ENCODE measurements around the gene DNAH8.

Gene DNAH8

DNA sequence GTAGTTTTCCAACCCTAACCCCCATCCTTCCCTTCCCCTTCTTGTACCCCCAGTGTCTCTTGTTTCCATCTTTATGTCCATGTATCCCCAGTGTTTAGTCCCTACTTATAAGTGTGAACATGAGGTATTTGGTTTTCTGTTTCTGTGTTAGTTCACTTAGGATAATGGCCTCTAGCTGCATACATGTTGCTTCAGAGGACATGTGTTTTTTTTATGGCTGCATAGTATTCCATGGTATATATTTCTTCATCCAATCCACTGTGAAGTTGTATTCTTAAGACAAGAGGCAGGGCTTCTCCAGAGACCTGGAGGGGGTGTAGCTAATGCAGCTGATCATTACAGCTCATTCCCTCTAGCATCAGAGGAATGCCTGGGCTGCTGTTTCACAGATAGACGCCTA lies 4.2 kb downstream of the DNAH8 start:
- FAIRE-seq (no peak), DNase-seq (ENCODE audit: insufficient read length, low spot score) (no peak)
- no peak for TF ChIP-seq POLR2A (IDR thresholded peaks at IDR 0.05; ENCODE audit: low read depth, low read length)

DNA sequence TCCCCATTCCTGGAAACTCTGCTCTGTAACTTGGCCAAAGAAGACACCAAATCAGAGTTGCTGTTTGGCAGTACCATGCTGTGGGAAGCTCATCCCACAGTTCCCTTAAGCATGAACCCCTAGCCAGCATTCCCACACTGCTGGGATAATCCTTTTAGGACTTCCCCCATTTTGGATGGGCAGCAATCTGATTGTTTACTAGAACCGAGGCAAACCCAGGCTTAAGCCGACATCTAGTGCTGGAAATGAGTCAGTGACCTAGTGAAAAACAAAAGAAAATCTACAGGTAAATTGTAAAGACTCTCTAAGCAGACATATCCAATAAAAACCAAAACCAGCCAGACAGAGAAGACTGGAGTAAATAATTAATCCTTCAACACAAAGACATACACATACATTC lies 5.2 kb downstream of the DNAH8 start:
- no peak for TF ChIP-seq POLR2A (IDR thresholded peaks at IDR 0.05; ENCODE audit: low read depth, low read length)
- FAIRE-seq (no peak), DNase-seq (ENCODE audit: insufficient read length, low spot score) (no peak)

DNA sequence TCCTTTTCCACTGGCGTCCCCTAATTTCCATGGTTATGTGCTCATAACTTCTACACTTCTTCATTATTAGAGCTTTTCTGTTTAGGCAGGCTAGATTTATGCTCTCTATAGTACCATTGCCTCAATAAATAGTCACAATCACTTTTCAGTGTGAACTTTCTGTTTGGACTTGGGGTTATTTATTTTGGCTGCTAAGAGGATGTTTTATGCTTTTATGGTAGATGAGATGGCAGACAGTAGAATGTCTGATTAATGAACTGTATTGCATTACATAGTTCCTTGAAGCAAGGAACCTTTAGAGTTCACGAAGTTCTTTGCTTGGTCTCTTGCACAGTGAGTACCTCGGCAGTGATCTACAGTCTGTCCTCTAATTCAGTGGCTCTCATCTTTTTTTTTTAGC lies 6.9 kb downstream of the DNAH8 start:
- FAIRE-seq (no peak), DNase-seq (ENCODE audit: insufficient read length, low spot score) (no peak)
- no peak for TF ChIP-seq POLR2A (IDR thresholded peaks at IDR 0.05; ENCODE audit: low read depth, low read length)

DNA sequence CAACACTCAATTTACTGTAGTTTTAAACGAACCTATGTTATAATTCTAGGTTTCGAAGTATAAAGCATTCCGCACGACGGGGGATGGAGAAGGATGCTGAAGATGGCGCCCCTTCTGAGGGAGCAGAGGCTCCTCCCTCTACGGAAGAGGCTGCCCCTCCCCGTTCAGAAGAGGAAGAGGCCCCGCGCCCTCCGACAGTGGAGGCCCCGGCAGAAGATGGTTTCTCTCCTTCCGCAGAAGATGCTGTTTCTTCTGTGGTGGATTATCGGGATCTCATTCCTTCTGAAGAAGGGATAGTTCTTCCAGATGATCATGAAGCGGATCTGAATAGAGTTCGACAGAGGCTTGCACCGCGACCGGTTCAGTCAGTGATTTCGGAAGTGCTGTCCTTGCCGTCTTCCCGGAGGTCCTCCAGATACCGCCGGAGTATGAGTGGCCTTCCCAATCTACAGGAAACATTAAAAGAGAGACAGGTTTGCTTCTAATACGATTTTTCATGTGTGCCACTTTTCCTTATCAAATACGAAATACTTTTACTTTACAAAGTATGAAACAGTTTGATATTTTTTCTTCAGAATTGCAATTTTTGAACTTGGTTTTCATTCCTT lies 7.7 kb downstream of the DNAH8 start:
- TF ChIP-seq POLR2A (IDR thresholded peaks at IDR 0.05; ENCODE audit: low read depth, low read length) = no peak
- FAIRE-seq (no peak), DNase-seq (ENCODE audit: insufficient read length, low spot score) (no peak)

DNA sequence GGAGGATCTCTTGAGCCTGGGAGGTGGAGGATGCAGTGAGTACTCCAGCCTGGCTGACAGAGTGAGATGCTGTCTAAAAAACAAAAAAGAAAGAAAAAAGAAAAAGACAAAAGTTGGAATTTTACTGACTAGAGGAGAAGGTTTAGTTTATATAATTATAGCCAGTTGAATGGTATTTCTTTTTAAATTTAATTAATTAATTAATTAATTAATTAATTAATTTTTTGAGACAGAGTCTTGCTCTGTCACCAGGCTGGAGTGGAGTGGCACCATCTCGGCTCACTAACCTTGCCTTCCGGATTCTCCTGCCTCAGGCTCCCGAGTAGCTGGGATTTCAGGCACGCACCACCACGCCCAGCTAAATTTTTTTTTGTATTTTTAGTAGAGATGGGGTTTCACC lies 8.7 kb downstream of the DNAH8 start:
- no peak for TF ChIP-seq POLR2A (IDR thresholded peaks at IDR 0.05; ENCODE audit: low read depth, low read length)
- no peak for DNase-seq (ENCODE audit: insufficient read length, low spot score)
- no peak for FAIRE-seq

DNA sequence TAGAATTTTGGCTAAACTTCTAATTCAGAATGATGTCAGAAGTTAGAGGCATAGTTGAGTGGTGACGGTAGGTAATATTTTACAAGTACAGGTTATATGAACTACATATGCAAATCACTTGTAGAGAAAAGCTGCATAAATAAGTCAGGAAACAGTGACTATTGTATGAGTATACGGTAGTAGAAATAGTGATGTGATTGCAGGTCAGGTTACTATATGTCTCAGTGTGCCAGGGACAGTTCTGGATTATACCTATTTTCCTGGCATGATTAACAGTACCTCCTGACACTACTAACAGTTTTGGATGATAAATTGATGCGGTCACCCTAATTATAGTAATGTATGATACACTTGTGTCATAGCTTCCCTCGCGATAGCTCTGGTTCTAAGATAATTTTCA lies 9.2 kb downstream of the DNAH8 start:
- no peak for DNase-seq (ENCODE audit: insufficient read length, low spot score)
- no peak for TF ChIP-seq POLR2A (IDR thresholded peaks at IDR 0.05; ENCODE audit: low read depth, low read length)
- no peak for FAIRE-seq

DNA sequence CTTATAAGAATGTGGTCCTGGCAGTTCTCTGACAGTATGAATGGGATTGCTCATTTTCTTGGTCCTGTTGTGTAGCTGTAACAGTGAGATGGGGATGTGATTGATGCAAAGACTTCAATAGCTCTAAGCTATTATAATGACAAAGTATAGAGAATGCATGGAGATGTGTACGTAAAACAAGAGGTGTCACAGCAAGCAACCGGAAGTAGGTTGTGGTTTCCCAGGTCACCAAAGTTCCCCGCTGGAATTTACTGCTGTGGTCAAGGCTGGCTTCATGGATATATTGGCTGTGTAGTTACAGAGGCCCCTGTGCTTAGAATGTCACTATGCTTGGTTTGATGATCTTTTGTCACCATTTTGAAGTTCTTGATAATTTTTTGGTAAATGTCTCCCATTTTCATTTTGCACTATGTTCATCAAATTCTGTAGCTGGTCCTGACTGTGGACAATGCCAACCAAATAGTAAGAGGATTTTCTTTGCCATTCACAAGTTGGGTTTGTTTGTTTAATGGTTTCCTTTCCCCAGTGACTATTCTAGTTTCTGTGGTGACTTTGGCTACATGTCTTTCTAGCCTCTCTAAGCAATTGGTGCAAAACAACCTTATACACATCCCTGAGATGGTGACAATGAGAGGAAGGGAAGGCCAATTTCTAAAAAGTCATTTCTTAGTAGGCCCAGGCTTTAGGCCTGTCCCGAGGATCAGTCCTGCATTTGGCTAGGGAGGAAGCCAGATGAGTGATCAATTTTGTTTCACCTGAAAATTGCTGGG lies 10.5 kb downstream of the DNAH8 start:
- TF ChIP-seq POLR2A (IDR thresholded peaks at IDR 0.05; ENCODE audit: low read depth, low read length) = no peak
- peak; percentile 31 for DNase-seq (ENCODE audit: insufficient read length, low spot score)
- FAIRE-seq = no peak

DNA sequence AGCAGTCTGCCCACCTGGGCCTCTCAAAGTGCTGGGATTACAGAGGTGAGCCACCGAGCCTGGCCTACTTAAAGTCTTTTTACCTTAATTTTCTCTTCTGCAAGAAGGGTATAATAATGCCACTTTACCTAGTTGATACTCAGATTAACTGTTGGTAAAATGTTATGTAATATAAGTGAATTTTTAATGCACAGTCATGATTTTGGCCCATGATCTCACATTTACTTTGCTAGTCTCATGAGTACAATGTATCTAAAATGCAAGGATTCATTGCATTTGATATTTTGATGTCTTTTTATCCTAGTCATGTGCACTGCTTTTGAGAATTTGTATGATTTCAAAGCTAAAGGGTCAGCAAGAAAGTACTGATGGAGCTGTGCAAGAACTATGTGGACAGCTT lies 13.1 kb downstream of the DNAH8 start:
- TF ChIP-seq POLR2A (IDR thresholded peaks at IDR 0.05; ENCODE audit: low read depth, low read length) = no peak
- no peak for FAIRE-seq
- no peak for DNase-seq (ENCODE audit: insufficient read length, low spot score)

DNA sequence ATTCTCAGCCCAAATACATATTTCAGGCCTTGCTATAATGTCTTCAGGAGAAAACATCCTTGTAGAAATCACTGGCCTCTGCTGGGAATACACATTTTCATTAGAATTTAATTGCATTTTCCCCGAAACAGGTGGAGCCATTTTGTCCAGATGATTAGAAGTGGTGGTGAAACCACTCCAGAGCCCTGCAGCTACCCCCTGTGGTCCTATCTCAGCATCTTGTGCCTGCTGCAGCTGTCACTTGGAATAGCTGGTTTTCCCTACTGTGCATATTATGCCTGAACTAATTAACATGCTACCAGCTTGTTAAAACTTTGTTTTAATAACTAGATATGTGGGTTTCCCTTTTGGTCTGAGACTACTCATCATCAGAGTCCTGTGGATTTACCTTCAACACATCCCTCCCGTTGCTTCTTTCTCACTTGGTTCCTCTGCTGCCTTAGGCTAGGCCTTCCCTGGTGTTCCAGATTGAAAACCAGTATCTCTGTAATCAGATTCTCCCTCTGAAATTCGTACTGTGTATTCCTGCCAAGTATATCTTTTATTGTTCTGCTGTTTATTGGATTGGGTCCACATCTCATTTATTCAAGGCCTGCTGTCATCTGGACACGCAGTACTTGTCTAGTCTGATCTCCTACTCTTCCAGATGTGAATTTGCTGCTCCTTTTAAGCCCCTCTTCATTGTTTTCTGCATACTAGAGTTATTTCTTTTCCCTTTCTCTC lies 15.2 kb downstream of the DNAH8 start:
- DNase-seq (ENCODE audit: insufficient read length, low spot score) (no peak), FAIRE-seq (no peak)
- no peak for TF ChIP-seq POLR2A (IDR thresholded peaks at IDR 0.05; ENCODE audit: low read depth, low read length)

DNA sequence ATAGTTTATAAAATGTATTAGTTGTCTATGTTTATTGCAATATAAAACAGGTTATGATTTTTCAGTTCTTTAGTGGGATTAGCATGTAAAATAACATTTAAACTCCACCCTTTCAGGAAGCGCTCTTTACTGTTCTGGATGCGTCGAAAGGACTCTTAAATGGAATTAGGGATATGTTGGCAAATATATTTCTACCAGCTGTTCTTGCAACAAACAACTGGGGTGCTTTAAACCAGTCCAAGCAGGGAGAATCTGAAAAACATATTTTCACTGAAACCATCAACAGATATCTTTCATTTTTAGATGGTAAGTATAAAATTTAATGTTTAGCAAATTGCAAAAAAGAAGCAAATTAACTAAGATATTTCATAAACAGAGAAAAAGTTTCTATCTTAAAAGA lies 21.8 kb downstream of the DNAH8 start:
- TF ChIP-seq POLR2A (IDR thresholded peaks at IDR 0.05; ENCODE audit: low read depth, low read length) = no peak
- no peak for FAIRE-seq
- DNase-seq (ENCODE audit: insufficient read length, low spot score) = no peak

DNA sequence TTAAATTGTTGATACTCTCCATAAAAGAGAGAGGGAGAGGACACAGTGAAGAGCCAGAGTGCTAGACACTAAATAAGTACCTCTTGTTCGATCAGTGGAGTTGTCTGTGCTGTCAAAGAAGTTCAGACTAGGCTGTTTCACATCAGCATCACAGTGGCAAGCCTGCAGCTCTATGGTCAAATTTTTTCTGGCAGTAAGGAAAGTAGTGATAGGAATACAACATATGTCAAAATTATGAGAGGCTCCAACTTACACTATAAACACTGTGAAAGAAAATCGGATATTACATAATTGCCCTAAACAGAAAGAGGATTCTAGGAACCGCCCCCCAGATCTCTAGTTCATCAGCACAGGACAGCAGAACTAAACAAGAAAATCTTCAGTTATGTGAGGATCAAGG lies 23.1 kb downstream of the DNAH8 start:
- no peak for TF ChIP-seq POLR2A (IDR thresholded peaks at IDR 0.05; ENCODE audit: low read depth, low read length)
- FAIRE-seq = no peak
- no peak for DNase-seq (ENCODE audit: insufficient read length, low spot score)

DNA sequence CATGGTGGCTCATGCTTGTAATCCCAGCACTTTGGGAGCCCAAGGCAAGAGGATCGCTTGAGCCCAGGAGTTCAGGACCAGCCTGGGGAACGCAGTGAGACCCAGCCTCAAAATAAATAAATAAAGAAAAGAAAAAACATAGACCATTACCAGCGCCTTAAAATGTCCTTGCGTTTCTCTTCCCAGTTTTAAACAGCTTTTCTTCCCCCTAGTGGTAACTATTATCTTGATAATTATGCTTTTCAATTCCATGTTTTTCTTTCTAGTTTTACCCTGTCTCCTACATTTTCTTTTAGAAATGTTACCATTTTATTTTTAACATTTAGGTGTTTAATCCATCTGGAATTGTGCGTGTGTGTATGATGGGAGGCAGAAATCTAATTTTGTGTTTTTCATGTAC lies 24.4 kb downstream of the DNAH8 start:
- no peak for DNase-seq (ENCODE audit: insufficient read length, low spot score)
- TF ChIP-seq POLR2A (IDR thresholded peaks at IDR 0.05; ENCODE audit: low read depth, low read length) = no peak
- FAIRE-seq = no peak

DNA sequence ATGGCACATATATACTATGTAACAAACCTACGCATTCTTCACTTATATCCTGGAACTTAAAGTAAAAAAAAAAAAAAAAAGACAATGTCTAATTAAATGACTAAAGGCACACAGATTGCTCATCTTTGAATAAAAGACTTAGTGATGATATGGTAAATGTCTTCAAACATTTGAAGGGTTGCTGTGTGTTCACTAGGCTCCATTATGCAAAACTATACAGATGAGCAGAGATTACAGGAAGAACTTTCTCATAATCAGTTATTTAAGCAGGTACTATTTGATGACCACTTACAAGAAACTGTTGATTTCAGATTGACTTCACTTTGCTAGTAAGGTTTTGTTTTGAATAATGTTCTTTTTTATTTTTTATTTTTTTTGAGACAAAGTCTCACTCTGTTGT lies 34.4 kb downstream of the DNAH8 start:
- no peak for TF ChIP-seq POLR2A (IDR thresholded peaks at IDR 0.05; ENCODE audit: low read depth, low read length)
- FAIRE-seq (no peak), DNase-seq (ENCODE audit: insufficient read length, low spot score) (no peak)

DNA sequence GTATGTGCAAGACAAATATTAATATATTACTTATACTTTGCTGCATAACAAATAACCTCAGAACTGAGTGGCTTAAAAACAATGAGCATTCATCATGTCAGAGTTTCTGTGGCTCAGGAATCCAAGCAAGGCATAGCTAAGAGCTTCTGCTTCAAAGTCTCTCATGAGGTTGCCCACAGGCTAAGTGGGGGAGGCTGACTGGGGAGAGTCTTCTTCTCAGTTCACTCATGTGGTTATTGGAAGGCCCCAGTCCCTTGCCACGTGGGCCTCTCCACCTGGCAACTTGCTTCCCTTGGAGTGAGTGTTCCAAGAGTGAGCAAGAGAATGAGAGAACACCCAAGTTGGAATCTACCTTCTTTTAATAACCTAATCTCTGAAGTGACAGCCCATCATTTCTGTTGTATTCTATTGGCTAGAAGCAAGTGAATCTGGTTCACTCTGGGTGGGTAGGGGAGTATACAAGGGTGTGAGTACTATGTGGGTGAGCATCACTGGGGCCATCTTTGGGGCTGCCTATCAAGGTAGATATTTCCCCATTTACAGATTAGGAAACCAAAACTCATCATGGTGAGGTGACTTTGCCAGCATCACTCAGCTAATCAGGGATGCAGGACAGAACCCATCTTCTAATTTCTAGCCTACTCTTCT lies 36.0 kb downstream of the DNAH8 start:
- no peak for TF ChIP-seq POLR2A (IDR thresholded peaks at IDR 0.05; ENCODE audit: low read depth, low read length)
- DNase-seq (ENCODE audit: insufficient read length, low spot score) (no peak), FAIRE-seq (no peak)

All from H54 (cell line).